Esophagus mucosa (tissue), 1 donor: Measurements from ENCODE around the gene AADACL2. TPM values are rescaled to one million over a fixed set of nuclear protein-coding genes. Genes with fewer than 3 reads are reported as not detected.

Experiments
- total RNA-seq: library from RNA; stranded (reverse); gene quantifications from one replicate; pipeline ENCODE4 v1.2.4, GENCODE V29; 2023
- donor health status: DM: yes; HTN: yes; CAD: no.

Gene AADACL2
- total RNA-seq, 1 donor from 2014 or later = not detected

Other genes starting within 250 kb of the AADACL2 start
- gene AADAC, start 80.2 kb downstream of the AADACL2 start, total RNA-seq = 0.44 TPM
- not detected for gene SUCNR1, start 139.7 kb downstream of the AADACL2 start, total RNA-seq